Spleen (tissue), 11 donors: ENCODE results near the gene SLC25A18. TPM values are rescaled to one million over a fixed set of nuclear protein-coding genes. Genes with fewer than 3 reads are reported as not detected.

Experiments used
- DNase-seq: peaks from one replicate; pipeline ENCODE4 v3.0.0-alpha.2; 2020
- H3K27ac ChIP-seq, 8 donors: fragments of 200-600 bp; sonication (generic) in 7 of 8; 1 replicate in 4 of 8; 2 replicates in 4 of 8; pipeline versions ENCODE4 v1.5.0 to v1.8.0; 2016 to 2021; ENCODE audit warnings: inconsistent platforms in 4 of 8, mild to moderate bottlenecking in 4 of 8, moderate library complexity in 1 of 8
- H3K27me3 ChIP-seq, 7 donors: fragments of 200-600 bp; sonication (generic) in 6 of 7; replicated peaks in 1 of 7; 1 replicate in 4 of 7; 2 replicates in 3 of 7; pipeline versions ENCODE4 v1.5.0 to v1.8.0; 2016 to 2021; ENCODE audit warnings: inconsistent platforms in 3 of 7, mild to moderate bottlenecking in 1 of 7
- H3K36me3 ChIP-seq, 6 donors: fragments of 200-600 bp; sonication (generic) in 5 of 6; 1 replicate in 4 of 6; 2 replicates in 2 of 6; pipeline versions ENCODE4 v1.5.0 to v1.8.0; 2016 to 2021; ENCODE audit warnings: inconsistent platforms in 2 of 6
- H3K4me1 ChIP-seq, 6 donors: fragments of 200-600 bp; sonication (generic) in 5 of 6; 1 replicate in 3 of 6; 2 replicates in 3 of 6; pipeline versions ENCODE4 v1.5.0 to v1.8.0; 2016 to 2021; ENCODE audit warnings: inconsistent platforms in 3 of 6
- H3K4me3 ChIP-seq, 8 donors: fragments of 200-600 bp; sonication (generic) in 7 of 8; 1 replicate in 4 of 8; 2 replicates in 4 of 8; pipeline versions ENCODE4 v1.5.0 to v1.8.0; 2016 to 2021; ENCODE audit warnings: inconsistent platforms in 4 of 8, mild to moderate bottlenecking in 4 of 8, moderate library complexity in 2 of 8
- H3K9me3 ChIP-seq, 8 donors: fragments of 200-600 bp; sonication (generic) in 7 of 8; 1 replicate in 4 of 8; 2 replicates in 4 of 8; pipeline versions ENCODE4 v1.5.0 to v1.8.0; 2016 to 2021; ENCODE audit warnings: inconsistent platforms in 4 of 8
- POLR2A ChIP-seq, 3 donors: fragments of 450-650 bp; IDR thresholded peaks; one replicate each; pipeline ENCODE4 v1.5.1; 2017; ENCODE audit warnings: antibody characterized with exemption in 3 of 3, mild to moderate bottlenecking in 1 of 3
- POLR2AphosphoS5 ChIP-seq, 3 donors: sonication (generic); formaldehyde crosslinking; IDR thresholded peaks; one replicate each; pipeline ENCODE4 v1.5.1; 2017; ENCODE audit warnings: antibody characterized with exemption in 3 of 3
- WGBS, 5 donors: extraction: QIAGEN DNeasy Blood & Tissue Kit in 3 of 5; methylation state at CpG; one replicate each; pipeline versions ENCODE4 v1.1.5 to v1.1.7; 2013 to 2018; 5-methylcytosine and 5-hydroxymethylcytosine counted together
- intact Hi-C: fragments of 100-400 bp; cut with DNase I; formaldehyde crosslinking; loops from one replicate; pipeline ENCODE4 v1.15.0; 2023; ENCODE audit warnings: low total_unique reads
- polyA plus RNA-seq, 3 donors: library from polyadenylated mRNA; stranded (reverse); fragments of 200-250 nt; gene quantifications; one replicate each; pipeline ENCODE4 v1.2.1, GENCODE V29; 2013
- total RNA-seq, 7 donors: library from RNA; depleted of rRNA in 3 of 7; stranded (reverse); fragments of >200 nt in 3 of 7; fragmentation: NEBNext Ultra II Directional in 4 of 7; extraction: Animal tissue kit (Norgen Biotek cat#: 25700) in 4 of 7; gene quantifications; one replicate each; pipeline versions ENCODE4 v1.1.0 to v1.2.1, GENCODE V29; 2016 to 2021
- TF ChIP-seq, protein P1 (sequence below), 11 experiments: fragments of 200-600 bp in 7 of 11; fragments of 450-650 bp in 4 of 11; sonication (generic) in 4 of 11; IDR thresholded peaks in 8 of 11; conservative IDR thresholded peaks in 3 of 11; 1 replicate in 7 of 11; 2 replicates in 4 of 11; pipeline versions ENCODE4 v1.4.0 to v1.8.0; 2016 to 2021; ENCODE audit warnings: antibody characterized with exemption in 11 of 11, inconsistent platforms in 4 of 11, mild to moderate bottlenecking in 1 of 11
- donor health status: healthy with polysubstance abuse.
- donor health status: DM: no; HTN: no; CAD: no; lungs with moderate emphysema.
- donor health status: DM: no; HTN: no; CAD: no.
- donor health status: Bipolar disorder and iron deficiency.
- donor health status: healthy.
- donor health status: DM: no; HTN: no; CAD: no.
- donor health status: DM: yes; HTN: yes; CAD: no.

SLC25A18 gene
- total and polyA plus RNA-seq, 10 donors = 0.13 to 12.3 (median 3.8) TPM

DNA sequence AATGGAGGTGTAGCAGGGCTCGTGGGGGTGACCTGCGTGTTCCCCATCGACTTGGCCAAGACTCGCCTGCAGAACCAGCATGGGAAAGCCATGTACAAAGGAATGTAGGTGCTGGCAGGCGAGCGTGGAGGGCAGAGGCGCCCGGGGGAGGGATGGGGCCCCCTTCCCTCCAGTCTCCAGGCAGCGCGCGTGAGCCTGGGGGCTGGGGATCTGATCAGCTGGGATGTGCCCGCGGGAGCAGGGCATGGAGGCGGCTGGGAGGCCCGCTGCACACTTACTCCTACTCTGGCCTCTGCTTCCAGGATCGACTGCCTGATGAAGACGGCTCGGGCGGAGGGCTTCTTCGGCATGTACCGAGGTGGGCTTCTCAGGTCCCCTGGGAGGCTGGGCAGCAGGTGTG lies 17.8 kb downstream of the SLC25A18 start:
- DNase-seq = no peak
- H3K27ac ChIP-seq = no peak overlapping the region
- H3K4me1 ChIP-seq = no peaks in the 10 kb centered on the region
- peaks cover 0 to 10% (median 0%) of the 10 kb centered on the region in 7 donors for H3K27me3 ChIP-seq
- no peak overlapping the region for H3K4me3 ChIP-seq
- TF ChIP-seq POLR2AphosphoS5 (IDR thresholded peaks at IDR 0.05) (peak in 1 of 3 donors; percentile 10), POLR2A (IDR thresholded peaks at IDR 0.05) (no peak)
- peaks cover 0 to 9% (median 0%) of the 10 kb centered on the region in 6 donors for H3K36me3 ChIP-seq
- no peaks in the 10 kb centered on the region for H3K9me3 ChIP-seq
- WGBS, 5 donors = 77 to 91% (median 86%) methylated on average over 18 to 21 of the region's 21 CpGs
- intact Hi-C loops = no loop called here

DNA sequence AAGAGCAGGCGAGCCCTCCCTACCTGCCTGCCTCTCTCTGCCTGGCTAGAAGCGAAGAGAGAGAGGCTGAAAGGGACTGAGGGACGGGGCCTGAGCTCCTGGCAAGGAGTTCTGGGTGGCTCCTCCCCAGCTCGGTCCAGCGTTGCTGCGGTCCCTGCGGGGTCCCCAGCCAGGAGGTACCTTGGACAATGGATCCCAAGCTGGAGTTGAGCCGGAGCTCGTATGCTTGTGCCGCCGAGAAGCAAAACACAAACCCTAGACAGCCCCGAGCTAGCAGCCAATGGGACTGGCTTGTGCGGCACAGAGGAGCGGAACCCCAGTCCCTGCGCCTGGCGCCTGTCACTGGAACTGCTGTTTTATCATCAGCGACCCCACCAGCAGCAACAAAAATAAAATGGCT lies 18.3 kb downstream of the SLC25A18 start:
- 79 to 93% (median 88%) methylated on average over 6 to 17 of the region's 17 CpGs for WGBS, 5 donors
- intact Hi-C loops = no loop called here
- H3K27ac ChIP-seq = no peak overlapping the region
- no peak for DNase-seq
- TF ChIP-seq, protein P1, sequence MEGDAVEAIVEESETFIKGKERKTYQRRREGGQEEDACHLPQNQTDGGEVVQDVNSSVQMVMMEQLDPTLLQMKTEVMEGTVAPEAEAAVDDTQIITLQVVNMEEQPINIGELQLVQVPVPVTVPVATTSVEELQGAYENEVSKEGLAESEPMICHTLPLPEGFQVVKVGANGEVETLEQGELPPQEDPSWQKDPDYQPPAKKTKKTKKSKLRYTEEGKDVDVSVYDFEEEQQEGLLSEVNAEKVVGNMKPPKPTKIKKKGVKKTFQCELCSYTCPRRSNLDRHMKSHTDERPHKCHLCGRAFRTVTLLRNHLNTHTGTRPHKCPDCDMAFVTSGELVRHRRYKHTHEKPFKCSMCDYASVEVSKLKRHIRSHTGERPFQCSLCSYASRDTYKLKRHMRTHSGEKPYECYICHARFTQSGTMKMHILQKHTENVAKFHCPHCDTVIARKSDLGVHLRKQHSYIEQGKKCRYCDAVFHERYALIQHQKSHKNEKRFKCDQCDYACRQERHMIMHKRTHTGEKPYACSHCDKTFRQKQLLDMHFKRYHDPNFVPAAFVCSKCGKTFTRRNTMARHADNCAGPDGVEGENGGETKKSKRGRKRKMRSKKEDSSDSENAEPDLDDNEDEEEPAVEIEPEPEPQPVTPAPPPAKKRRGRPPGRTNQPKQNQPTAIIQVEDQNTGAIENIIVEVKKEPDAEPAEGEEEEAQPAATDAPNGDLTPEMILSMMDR (IDR thresholded peaks at IDR 0.05 in 8 of 11, conservative IDR thresholded peaks at IDR 0.05 in 3 of 11) = no peak
- TF ChIP-seq POLR2AphosphoS5 (IDR thresholded peaks at IDR 0.05) (no peak), POLR2A (IDR thresholded peaks at IDR 0.05) (no peak)
- peaks cover 0 to 10% (median 0%) of the 10 kb centered on the region in 7 donors for H3K27me3 ChIP-seq
- peaks cover 0 to 9% (median 0%) of the 10 kb centered on the region in 6 donors for H3K36me3 ChIP-seq
- no peaks in the 10 kb centered on the region for H3K9me3 ChIP-seq
- H3K4me3 ChIP-seq = no peak overlapping the region
- no peaks in the 10 kb centered on the region for H3K4me1 ChIP-seq

DNA sequence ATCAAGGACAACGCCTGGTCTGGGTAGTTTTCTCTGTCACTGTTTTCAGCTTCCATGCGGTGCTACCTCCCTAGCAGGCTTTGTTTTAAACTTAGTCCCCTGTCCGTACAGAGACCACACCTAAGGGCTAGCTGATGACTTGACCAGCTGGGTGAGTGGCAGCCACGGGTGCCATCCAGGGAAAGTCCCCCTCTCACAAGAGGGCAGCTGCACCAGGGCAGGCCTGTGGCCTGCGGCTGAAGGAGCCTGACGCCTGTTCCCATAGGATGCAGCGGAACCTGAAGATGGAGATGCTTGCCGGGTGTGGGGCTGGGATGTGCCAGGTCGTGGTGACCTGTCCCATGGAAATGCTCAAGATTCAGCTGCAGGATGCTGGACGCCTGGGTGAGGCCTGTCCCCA lies 19.9 kb downstream of the SLC25A18 start:
- WGBS, 5 donors = 87 to 90% (median 88%) methylated on average over 9 to 10 of the region's 10 CpGs
- peak; percentile 41 for DNase-seq
- no peaks in the 10 kb centered on the region for H3K4me1 ChIP-seq
- H3K9me3 ChIP-seq = no peaks in the 10 kb centered on the region
- H3K27ac ChIP-seq = no peak overlapping the region
- peaks cover 0 to 21% (median 0%) of the 10 kb centered on the region in 6 donors for H3K36me3 ChIP-seq
- intact Hi-C loops = no loop called here
- H3K4me3 ChIP-seq = no peak overlapping the region
- peaks cover 0 to 10% (median 0%) of the 10 kb centered on the region in 7 donors for H3K27me3 ChIP-seq
- TF ChIP-seq POLR2A (IDR thresholded peaks at IDR 0.05) (no peak), POLR2AphosphoS5 (IDR thresholded peaks at IDR 0.05) (peak in 1 of 3 donors; percentile 9)
- TF ChIP-seq, protein P1 (IDR thresholded peaks at IDR 0.05 in 8 of 11, conservative IDR thresholded peaks at IDR 0.05 in 3 of 11) = no peak

DNA sequence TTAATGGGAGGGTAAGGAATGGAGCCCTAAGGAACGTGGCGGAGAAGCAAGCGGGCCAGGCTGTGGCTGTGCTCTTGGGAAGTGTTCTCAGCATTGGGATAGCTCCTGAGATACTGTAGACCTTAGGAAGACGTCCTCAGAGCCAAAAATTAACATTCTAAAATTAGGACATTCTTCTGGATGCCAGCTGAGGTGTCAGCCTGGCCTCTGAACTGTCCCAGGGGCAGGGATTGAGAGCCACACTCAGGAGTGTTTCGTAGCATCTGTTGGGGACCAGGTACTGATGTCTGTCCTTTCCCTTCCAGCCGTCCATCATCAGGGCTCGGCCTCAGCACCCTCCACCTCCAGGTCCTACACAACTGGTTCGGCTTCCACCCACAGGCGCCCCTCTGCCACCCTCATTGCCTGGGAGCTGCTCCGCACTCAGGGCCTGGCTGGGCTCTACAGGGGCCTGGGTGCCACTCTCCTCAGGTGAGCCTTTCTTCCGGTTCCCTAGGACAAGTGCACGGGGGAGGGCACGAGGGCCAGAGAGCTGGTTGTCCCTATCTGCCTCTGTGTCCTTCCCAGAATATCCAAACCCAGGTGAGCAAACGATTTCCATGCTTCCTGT lies 23.6 kb downstream of the SLC25A18 start:
- WGBS, 5 donors = 85 to 95% (median 87%) methylated on average over 13 to 14 of the region's 14 CpGs

More for the DNA sequence above, 23.6 kb downstream of the SLC25A18 start:
- peaks cover 0 to 47% (median 23%) of the 10 kb centered on the region in 6 donors for H3K36me3 ChIP-seq
- H3K9me3 ChIP-seq = no peaks in the 10 kb centered on the region
- no peak overlapping the region for H3K27ac ChIP-seq
- intact Hi-C loops = no loop called here
- H3K4me1 ChIP-seq = no peaks in the 10 kb centered on the region
- H3K27me3 ChIP-seq = no peaks in the 10 kb centered on the region
- no peak overlapping the region for H3K4me3 ChIP-seq
- DNase-seq = peak; percentile 66
- TF ChIP-seq, protein P1 (IDR thresholded peaks at IDR 0.05 in 8 of 11, conservative IDR thresholded peaks at IDR 0.05 in 3 of 11) = no peak
- TF ChIP-seq POLR2A (IDR thresholded peaks at IDR 0.05) = no peak
- no peak for TF ChIP-seq POLR2AphosphoS5 (IDR thresholded peaks at IDR 0.05)
